MG63 (cell line): ENCODE data around the gene GALNS. TPM values are rescaled to one million over a fixed set of nuclear protein-coding genes. Genes with fewer than 3 reads are reported as not detected.

ENCODE experiments used
- DNase-seq: peaks from one replicate; pipeline ENCODE4 v3.0.0-alpha.2; 2020
- H3K27me3 ChIP-seq: fragments of 250-450 bp; sonication (Bioruptor Pico); 2 replicates; pipeline ENCODE4 v1.5.1; 2020; ENCODE audit warnings: mild to moderate bottlenecking, moderate library complexity
- H3K36me3 ChIP-seq: fragments of 250-450 bp; sonication (Bioruptor Pico); 2 replicates; pipeline ENCODE4 v1.5.1; 2020; ENCODE audit warnings: mild to moderate bottlenecking, moderate library complexity
- H3K4me3 ChIP-seq: fragments of 250-450 bp; sonication (Bioruptor Pico); 2 replicates; pipeline ENCODE4 v1.5.1; 2020; ENCODE audit warnings: mild to moderate bottlenecking, moderate library complexity
- H3K9me3 ChIP-seq: fragments of 250-450 bp; sonication (Bioruptor Pico); 2 replicates; pipeline ENCODE4 v1.5.1; 2020; ENCODE audit warnings: mild to moderate bottlenecking, moderate library complexity
- total RNA-seq: library from RNA; depleted of rRNA; stranded (reverse); fragments of >200 nt; shearing (Covaris generic); gene quantifications from 2 replicates; pipeline ENCODE4 v1.2.3, GENCODE V29; 2014; ENCODE audit warnings: low replicate concordance

Gene GALNS
- total RNA-seq, 1 experiment from 2014 or later, result 11.3 TPM

DNA sequence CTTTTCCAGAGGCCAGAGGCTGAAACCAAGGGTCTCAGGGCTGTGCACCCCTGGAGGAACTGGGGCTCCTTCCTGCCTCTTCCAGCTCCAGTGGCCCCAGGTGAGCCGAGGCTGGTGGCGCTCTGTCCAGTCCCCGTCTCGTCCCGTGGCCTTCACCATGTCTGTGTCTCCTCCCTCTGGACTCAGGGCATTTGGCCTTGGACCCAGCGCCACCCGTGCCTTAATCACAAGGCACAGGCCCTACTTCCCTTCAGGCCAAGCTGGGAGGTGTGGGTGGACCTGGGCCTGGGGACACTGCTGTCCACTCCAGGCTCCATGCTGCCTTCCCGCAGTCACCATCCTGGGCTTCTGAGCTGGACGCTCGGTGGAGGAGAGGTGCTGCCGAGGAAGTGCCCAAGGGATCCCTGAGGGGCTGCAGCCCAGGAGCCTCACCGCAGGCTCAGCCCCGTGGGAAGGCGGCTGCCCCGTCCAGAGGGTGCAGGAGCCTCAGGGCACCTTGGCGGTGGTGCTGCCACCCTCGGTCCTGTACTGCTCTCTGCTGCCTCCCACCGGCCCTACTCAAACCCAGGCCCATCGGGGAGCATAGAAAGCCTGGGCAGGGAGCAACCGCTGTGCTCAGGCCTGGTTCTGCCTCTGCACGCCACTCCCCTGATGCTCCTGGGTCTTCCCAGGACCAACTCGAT lies 35.4 kb downstream of the GALNS start:
- no peak overlapping the region for H3K4me3 ChIP-seq
- H3K9me3 ChIP-seq, result no peaks in the 10 kb centered on the region
- no peak for DNase-seq
- no peaks in the 10 kb centered on the region for H3K36me3 ChIP-seq
- no peaks in the 10 kb centered on the region for H3K27me3 ChIP-seq

DNA sequence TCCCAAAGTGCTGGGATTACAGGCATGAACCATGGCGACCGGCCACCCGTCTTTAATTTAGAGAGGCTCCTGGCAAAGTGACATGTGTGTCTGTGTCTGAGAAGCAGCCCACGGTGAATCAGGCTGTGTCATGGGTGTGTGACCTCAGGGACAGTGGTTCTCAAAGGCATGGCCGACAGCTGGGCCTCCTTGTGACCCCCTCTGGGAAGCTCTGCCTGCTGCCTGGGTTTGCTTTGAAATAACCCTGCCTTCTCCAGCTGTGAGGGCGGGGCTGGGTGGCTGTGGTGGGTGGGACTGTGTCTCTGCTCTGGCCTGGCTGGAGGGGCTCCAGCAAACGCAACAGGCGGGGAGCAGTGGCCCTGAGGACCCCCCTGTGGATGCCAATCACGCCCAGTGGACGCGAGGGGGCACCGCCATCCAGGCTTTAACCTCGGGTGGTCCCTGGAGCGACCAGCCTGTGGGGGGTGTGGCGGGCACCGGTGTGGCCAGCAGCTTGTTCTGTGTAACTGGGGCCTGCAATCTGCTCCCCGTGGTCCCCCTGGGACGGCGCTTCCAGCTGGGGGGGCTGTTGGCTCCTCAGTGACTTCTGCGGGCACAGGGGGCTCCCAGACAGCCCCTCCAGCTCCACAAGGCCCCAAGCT lies 36.2 kb downstream of the GALNS start:
- Histone ChIP-seq H3K27me3 (no peaks in the 10 kb centered on the region), H3K36me3 (no peaks in the 10 kb centered on the region), H3K4me3 (no peak overlapping the region), H3K9me3 (no peaks in the 10 kb centered on the region)
- no peak for DNase-seq

DNA sequence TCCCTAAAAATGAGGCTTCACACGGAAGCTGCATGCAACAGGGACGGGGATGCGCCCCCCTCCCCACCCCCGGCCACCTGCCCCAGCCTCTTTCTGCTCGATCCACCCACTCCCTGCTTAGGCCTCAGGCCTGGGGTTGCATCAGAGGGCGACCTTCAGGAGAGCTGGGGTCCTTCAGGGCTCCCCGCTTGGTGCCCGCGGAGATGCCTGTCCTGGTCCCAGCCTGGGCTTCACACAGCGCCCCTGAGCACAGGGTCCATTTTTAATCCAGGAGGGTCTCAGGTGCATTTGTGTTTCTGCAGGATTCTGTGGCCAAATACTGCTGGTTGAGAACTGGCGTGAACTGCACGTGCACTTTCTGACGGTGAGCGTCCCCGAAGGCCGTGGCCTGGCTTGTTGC lies 37.6 kb downstream of the GALNS start:
- Histone ChIP-seq H3K4me3 (no peak overlapping the region), H3K27me3 (no peaks in the 10 kb centered on the region), H3K36me3 (no peaks in the 10 kb centered on the region), H3K9me3 (no peaks in the 10 kb centered on the region)
- DNase-seq, result no peak

DNA sequence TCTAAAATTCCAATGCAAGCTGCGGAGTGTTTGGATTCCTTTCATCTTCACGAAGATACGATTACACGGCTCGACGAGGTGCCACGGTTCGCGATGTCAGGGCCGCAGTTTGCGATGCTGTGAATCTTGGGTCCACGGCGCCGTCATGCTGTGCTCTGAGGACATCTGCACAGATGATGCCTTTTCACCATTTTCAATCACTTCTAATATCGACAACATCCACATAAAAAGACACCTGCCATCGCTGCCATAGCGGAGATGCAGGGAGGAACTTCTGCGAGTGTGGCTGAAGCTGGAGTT lies 38.2 kb downstream of the GALNS start:
- no peaks in the 10 kb centered on the region for H3K27me3 ChIP-seq
- no peak overlapping the region for H3K4me3 ChIP-seq
- H3K9me3 ChIP-seq, result no peaks in the 10 kb centered on the region

DNA sequence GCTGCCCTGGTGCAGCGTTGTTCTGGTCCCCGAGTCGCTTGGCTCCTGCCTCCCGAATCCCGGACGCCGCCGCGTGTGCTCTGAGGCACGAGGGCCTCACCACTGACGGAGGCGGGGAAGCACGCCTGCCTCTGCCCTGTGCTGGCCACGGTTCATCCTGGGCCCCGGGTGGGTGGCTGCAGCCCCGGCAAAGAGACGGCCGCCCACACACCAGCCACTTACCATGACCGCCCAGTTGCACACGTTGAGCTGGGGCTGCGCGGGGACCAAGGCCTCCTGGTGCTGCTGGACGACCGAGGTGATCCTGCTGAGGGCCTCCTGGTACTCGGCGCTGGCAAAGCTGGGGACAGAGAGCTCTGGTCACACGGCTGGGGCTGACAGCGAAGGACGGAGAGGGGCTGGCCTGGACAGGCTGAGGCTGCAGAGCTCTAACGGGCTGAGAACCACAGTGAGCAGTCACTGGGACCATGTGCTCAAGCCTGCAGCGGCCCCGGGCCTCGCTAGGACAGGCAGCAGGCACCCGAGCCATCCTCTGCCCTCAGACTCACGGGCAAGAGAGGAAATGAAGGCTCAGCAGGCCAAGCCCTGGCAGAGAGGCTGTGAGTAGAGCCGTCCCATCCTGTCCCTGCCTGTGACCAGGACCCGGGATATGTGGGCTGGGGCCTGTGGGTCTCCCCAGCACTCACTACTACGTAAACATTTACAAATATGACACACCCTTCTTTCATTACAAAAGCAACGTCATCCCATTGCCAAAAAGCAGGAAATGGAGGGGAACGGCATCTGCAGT lies 38.8 kb downstream of the GALNS start:
- DNase-seq, result no peak
- no peak overlapping the region for H3K4me3 ChIP-seq
- no peaks in the 10 kb centered on the region for H3K9me3 ChIP-seq
- H3K36me3 ChIP-seq, result no peaks in the 10 kb centered on the region
- no peaks in the 10 kb centered on the region for H3K27me3 ChIP-seq

More for the DNA sequence above, 38.2 kb downstream of the GALNS start:
- DNase-seq, result no peak
- H3K36me3 ChIP-seq, result no peaks in the 10 kb centered on the region

DNA sequence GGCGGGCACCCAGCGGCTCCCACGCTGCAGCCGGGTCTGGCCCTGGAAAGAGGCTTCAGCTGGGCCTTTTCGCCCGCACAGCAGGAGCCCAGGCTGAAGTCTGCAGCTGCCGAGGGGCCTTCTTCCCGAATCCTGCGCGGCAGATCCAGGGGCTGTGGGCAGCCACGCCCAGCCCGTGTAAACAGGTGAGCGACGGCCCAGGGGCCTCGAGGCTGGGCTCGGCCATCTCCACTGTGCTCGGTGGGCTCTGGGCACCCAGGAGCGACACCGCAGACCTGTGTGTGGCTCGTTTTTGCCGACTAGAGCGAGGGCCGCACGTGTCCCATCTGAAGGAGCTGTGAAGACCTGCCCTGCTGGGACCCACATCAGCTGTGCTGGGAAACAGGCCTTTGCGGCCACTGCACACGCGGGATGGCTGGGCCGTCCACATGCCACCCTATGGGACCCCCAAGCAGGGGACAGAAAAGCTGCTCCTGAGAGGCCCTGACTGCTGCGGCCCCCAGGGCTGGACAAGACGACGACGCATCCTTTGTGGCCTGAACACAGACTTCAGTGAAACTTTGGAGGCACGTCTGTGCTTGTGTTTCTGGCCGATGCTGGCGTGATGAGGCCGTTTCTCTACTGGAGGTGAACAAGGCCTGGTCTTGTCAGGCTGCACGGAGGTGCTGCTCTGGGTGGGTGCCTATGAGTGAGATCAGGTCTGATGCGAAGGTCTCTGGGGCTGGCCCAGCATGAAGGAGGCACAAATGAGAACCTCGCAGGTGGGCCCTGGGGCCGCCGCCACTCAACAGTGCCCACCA lies 39.8 kb downstream of the GALNS start:
- no peak for DNase-seq
- Histone ChIP-seq H3K27me3 (no peaks in the 10 kb centered on the region), H3K36me3 (no peaks in the 10 kb centered on the region), H3K4me3 (no peak overlapping the region), H3K9me3 (no peaks in the 10 kb centered on the region)

DNA sequence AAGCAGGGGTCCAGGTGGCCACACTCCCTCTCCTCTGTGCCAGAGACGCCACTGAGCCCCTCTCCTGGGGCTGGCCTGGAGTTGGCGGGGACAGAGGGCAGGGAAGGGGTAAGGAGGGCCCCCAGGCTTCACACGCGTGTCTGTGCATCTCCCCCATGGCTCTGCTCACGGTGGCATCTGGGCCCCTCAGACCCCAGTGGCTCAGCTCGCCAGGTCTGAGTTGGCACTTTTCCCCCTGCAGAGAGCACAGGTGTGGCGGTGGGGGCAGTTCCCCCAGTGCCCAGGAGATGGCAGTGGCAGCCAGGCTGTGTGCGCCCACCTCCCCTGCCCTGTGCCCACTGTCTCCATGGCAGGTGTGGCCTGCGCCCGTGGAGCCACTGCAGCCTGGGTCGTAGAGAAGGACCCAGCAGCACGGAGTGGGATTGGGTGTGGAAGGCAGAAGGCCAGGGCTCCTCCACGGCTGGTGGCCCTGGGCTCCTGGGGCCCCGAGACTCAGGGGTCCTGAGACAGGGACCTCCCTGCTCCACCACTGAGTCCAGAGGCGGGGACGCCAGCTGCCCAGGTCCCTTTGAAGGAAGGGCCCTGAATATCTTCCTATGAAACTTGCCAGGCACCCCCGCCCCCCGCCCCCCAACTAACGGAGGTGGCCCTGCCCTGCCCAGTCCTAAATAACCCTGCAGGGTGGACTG lies 40.7 kb downstream of the GALNS start:
- peaks cover 1% of the 10 kb centered on the region for H3K36me3 ChIP-seq
- H3K9me3 ChIP-seq, result no peaks in the 10 kb centered on the region
- H3K27me3 ChIP-seq, result no peaks in the 10 kb centered on the region
- no peak for DNase-seq
- no peak overlapping the region for H3K4me3 ChIP-seq

DNA sequence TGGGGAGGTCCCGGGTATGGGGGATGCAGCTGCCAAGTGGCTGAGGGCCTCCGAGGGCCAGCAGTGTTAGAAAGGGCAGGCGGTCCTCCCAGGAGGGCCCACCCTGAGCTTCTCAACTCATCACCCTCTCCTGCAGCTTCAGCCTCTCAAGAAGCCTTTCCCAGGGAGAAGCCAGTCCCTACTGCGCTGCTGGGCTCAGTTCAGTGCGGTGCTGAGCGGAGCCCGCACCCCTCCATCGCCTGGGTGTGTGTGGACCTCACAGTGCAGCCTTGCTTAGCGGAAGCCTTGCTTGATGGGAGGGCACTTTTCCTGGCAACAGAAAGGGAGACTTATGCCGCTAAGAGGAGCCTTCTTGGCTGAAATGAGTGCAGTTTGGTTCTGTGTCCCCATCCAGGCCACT lies 41.5 kb downstream of the GALNS start:
- Histone ChIP-seq H3K27me3 (no peaks in the 10 kb centered on the region), H3K9me3 (no peaks in the 10 kb centered on the region), H3K36me3 (peaks cover 9% of the 10 kb centered on the region), H3K4me3 (no peak overlapping the region)
- no peak for DNase-seq

DNA sequence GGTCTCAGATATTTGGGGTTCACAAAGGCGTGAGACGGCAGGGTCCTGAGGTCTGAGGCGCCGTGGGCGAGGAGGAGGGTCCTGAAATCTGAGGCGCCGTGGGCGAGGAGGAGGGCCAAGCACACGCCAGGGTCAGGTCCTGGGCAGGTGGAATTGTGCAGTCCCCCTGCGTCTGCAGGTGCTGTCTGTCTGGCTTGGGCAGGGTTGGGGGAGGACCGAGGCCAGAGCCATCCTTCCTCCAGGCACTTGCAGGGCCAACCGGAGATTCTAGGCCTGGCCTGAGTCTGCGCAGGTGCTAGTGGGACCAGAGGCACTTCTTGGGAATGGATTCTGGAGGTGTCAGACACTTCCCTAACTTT lies 42.6 kb downstream of the GALNS start:
- DNase-seq, result no peak
- Histone ChIP-seq H3K36me3 (peaks cover 18% of the 10 kb centered on the region), H3K9me3 (no peaks in the 10 kb centered on the region), H3K27me3 (no peaks in the 10 kb centered on the region), H3K4me3 (no peak overlapping the region)

DNA sequence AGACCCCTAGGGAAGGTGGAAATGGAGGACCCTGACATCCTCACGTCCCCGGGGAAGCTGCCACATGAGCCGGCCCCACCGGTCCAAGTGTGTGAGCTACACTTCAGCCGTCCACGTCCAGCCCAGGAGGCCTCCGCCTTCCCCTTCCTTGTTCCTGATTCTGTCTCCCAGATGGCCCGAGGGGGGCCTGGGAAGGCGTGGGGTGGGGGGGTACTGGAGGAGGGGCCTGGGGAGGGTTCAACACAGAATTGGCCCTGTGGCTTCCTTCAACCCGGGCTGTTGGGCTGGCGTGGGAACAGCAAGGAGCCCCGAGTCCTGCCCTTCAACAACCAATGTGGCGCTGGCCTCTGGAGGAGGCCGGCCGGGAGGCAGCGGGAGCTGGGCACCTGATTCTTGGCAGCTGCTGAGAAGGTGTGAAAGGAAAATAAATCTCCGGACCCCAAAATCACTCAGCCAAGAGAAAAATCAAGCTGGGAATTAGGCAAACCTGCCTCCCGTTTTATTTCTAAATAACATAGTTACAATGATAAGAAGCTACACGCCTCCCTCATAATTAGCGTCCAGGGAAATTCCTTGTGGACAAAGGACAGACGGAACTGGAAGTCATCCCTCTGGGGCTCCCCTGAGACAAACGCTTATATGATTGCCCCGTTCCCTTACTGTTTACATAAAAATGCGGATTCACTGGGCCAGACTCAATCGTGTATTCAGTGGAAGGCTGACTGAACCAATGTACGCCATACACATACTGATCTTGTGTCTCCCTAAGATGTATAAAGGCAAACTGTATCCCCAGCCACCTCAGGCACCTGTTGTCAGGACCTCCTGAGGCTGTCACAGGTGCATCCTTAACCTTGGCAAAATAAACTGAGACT lies 43.2 kb downstream of the GALNS start:
- H3K36me3 ChIP-seq, result peaks cover 18% of the 10 kb centered on the region
- no peak for DNase-seq
- H3K9me3 ChIP-seq, result no peaks in the 10 kb centered on the region
- no peak overlapping the region for H3K4me3 ChIP-seq
- no peaks in the 10 kb centered on the region for H3K27me3 ChIP-seq

DNA sequence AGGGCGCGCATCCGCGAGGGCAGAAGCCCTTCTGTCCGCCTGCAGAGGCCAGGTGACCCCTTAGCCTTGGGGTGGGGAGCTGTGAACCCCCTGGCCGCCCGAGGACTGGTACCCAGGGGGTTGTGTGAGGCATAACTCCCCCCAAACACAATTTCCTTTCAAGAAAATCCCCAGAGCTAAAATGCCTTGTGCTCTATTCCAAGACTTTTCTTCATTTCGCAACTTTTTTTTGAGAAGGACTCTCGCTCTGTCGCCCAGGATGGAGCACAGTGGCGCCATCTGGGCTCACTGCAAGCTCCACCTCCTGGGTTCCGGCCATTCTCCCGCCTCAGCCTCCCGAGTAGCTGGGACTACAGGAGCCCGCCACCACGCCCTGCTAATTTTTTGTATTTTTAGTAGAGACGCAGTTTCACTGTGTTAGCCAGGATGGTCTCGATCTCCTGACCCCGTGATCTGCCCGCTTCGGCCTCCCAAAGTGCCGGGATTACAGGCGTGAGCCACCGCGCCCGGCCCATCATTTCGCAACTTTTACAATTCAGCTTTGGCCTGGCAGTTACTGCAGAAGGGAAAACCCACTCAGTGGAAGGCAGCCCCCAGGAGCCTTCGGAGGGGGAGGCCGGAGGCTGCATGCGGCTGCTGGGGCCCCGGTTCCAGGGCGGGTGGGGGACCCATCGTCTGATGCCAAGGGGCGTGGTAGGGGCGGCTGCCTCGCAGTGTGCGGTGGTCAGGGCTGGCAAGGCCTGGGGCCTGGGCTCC lies 44.1 kb downstream of the GALNS start:
- peak; percentile 30 for DNase-seq

DNA sequence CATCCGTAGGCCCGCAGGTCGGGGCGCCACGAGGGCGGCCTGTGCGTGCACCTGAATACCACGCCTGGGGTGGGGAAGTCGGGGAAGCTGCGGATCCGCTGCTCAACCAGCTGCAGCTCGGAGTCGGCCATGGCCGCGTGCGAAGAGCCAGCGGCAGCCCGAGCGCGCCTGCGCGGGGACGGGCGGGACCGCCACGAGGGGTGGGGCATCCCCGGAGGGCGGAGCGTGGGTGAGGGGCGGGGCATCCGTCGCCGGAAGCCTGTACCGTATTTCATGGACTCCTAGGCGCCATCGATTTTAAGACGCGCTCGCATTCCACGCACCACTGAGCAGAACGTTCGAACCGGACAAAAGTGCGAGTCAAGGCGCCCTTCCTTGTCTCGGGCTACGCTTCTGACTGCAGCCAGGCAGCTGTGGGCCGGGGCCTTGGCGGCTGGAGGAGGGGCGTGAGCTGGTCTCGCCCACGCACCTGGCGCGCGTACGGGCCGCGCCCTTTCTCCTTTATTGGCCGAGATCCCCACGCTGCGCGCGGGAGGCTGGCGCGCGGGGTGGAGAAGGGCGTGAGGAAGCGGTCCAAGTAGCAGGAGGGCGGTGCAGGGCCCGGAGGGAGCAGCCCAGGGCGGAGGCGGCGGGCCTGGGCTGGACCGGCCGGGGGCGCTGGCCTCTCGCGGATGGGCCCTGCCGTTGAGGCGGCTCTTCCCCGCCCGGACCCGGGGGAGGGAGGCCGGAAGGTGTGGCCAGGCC lies 44.8 kb downstream of the GALNS start, which contains the start of gene APRT:
APRT (minus strand) TSS at position 160 of the 744 bp plus-strand sequence; CDS start at position 131, 29 bp downstream.
- DNase-seq, result peak; percentile 91
- H3K9me3 ChIP-seq, result no peaks in the 10 kb centered on the region
- no peaks in the 10 kb centered on the region for H3K27me3 ChIP-seq
- peak within 1 kb of the TSS; percentile 75 for H3K4me3 ChIP-seq
- peaks cover 26% of the 10 kb centered on the region for H3K36me3 ChIP-seq

More for the DNA sequence above, 44.1 kb downstream of the GALNS start:
- H3K4me3 ChIP-seq, result peak overlapping the region; percentile 75
- no peaks in the 10 kb centered on the region for H3K9me3 ChIP-seq
- no peaks in the 10 kb centered on the region for H3K27me3 ChIP-seq
- peaks cover 24% of the 10 kb centered on the region for H3K36me3 ChIP-seq

DNA sequence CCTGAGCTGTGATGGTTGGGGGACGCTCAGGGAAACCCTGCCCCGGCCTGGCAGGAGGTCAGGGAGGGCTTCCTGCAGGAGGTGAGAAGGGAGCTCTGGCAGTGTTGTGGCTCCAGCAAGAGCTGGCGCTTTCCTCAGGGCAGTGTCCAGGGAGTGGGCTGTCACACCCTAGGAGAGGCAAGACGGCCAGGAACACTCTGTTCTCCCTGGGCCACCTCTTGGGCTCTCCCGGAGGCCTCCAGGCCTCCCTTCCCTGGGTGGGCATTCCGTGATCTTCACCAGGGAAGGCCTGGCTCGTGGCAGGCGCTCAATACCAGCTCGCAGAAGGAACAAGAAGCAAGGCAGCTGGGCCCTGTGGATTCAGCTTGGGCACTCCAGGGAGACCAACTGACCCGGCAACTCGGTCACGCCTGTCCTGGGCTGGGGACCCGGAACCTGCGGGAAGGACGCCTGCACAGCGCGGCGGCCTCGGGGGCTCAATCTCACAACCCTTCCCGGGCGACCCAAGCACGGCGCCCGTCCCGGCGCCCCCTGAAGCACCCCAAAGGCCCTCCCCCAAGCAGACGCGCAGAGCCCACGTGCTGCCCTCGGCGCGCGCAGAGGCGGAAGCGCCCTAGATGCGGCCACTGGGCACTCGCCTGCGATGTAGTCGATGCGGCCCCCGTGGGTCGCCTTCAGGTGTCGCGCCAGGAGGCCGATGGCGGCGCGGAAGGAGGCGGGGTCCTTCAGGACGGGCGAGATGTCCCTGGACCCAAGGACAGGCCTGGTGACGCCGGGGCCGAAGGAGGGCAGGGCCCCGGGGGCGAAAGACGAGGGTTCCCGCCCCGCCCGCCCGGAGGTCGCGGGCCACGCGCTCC lies 45.6 kb downstream of the GALNS start:
- DNase-seq, result peak; percentile 62
- Histone ChIP-seq H3K9me3 (no peaks in the 10 kb centered on the region), H3K36me3 (peaks cover 33% of the 10 kb centered on the region), H3K27me3 (no peaks in the 10 kb centered on the region), H3K4me3 (peak overlapping the region; percentile 75)
